DOHH2 (cell line): ENCODE results near the gene FXR2.

Experiments
- EZH2phosphoT487 ChIP-seq: fragments of 200-600 bp; sonication (generic); IDR thresholded peaks from 2 replicates; pipeline ENCODE4 v1.6.1; 2017; ENCODE audit warnings: borderline replicate concordance, mild to moderate bottlenecking, antibody characterized with exemption, low read length, moderate library complexity, mixed read lengths
- TF ChIP-seq, protein P1 (sequence below): fragments of 200-600 bp; sonication (generic); IDR thresholded peaks from one replicate; pipeline ENCODE4 v1.5.1; 2014; ENCODE audit warnings: antibody characterized with exemption, mild to moderate bottlenecking, low read depth, low read length; ENCODE audit not compliant: poor library complexity, severe bottlenecking

DNA sequence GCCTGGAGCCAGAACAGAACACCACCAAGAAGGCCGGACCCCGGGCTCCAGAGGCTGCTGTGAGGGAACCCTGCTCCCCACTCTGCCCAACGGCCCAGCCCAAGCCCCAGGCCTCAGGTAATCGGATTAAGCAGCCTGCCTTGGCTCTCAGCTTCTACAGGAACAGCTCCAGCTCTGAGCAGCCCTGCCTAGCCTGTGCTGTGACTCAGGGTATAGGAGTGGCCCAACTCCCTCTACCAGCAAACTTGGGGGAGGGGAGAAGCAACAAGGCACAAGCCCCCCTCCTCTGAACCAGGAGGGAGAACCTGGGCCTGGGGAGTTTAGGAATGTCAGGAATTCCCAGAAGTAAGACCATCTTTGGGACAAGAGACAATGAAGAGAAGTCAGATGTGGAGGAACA lies 24.0 kb downstream of the FXR2 start:
- TF ChIP-seq, protein P1, sequence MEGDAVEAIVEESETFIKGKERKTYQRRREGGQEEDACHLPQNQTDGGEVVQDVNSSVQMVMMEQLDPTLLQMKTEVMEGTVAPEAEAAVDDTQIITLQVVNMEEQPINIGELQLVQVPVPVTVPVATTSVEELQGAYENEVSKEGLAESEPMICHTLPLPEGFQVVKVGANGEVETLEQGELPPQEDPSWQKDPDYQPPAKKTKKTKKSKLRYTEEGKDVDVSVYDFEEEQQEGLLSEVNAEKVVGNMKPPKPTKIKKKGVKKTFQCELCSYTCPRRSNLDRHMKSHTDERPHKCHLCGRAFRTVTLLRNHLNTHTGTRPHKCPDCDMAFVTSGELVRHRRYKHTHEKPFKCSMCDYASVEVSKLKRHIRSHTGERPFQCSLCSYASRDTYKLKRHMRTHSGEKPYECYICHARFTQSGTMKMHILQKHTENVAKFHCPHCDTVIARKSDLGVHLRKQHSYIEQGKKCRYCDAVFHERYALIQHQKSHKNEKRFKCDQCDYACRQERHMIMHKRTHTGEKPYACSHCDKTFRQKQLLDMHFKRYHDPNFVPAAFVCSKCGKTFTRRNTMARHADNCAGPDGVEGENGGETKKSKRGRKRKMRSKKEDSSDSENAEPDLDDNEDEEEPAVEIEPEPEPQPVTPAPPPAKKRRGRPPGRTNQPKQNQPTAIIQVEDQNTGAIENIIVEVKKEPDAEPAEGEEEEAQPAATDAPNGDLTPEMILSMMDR, result no peak
- no peak for TF ChIP-seq EZH2phosphoT487
